Vagina (tissue), 2 donors: ENCODE data around the gene RPS6KL1. TPM values are rescaled to one million over a fixed set of nuclear protein-coding genes. Genes with fewer than 3 reads are reported as not detected.

ENCODE experiments used
- DNase-seq, 2 donors: peaks; one replicate each; pipeline ENCODE4 v3.0.0-alpha.2; 2017; ENCODE audit errors: extremely low spot score in 2 of 2
- H3K27ac ChIP-seq: fragments of 200-600 bp; sonication (generic); one replicate; pipeline ENCODE4 v1.5.1; 2019
- H3K27me3 ChIP-seq: fragments of 200-600 bp; sonication (generic); one replicate; pipeline ENCODE4 v1.5.1; 2019
- H3K36me3 ChIP-seq, 2 donors: fragments of 200-600 bp; sonication (generic); one replicate each; pipeline ENCODE4 v1.5.1; 2017 to 2019
- H3K4me1 ChIP-seq: fragments of 200-600 bp; sonication (generic); one replicate; pipeline ENCODE4 v1.5.1; 2019
- H3K4me3 ChIP-seq, 2 donors: fragments of 200-600 bp; sonication (generic); 1 replicate in 1 of 2; 2 replicates in 1 of 2; pipeline ENCODE4 v1.5.1; 2016 to 2019
- H3K9me3 ChIP-seq: fragments of 200-600 bp; sonication (generic); one replicate; pipeline ENCODE4 v1.5.1; 2019
- POLR2A ChIP-seq, 2 donors: fragments of 450-650 bp; IDR thresholded peaks; one replicate each; pipeline ENCODE4 v1.6.1; 2017; ENCODE audit warnings: antibody characterized with exemption in 2 of 2, mild to moderate bottlenecking in 2 of 2, moderate library complexity in 2 of 2
- POLR2AphosphoS5 ChIP-seq, 2 donors: sonication (generic); formaldehyde crosslinking; IDR thresholded peaks; one replicate each; pipeline ENCODE4 v1.9.0; 2017; ENCODE audit warnings: antibody characterized with exemption in 2 of 2, mild to moderate bottlenecking in 2 of 2, low read depth in 1 of 2; ENCODE audit not compliant: insufficient read depth in 1 of 2
- intact Hi-C: fragments of 100-400 bp; cut with DNase I; formaldehyde crosslinking; loops from one replicate; pipeline ENCODE4 v1.15.1; 2023
- total RNA-seq: library from RNA; depleted of rRNA; stranded (reverse); fragments of >200 nt; gene quantifications from one replicate; pipeline ENCODE4 v1.2.3, GENCODE V29; 2016
- TF ChIP-seq, protein P1 (sequence below), 3 experiments: fragments of 450-650 bp in 2 of 3; fragments of 200-600 bp in 1 of 3; sonication (generic) in 1 of 3; IDR thresholded peaks; one replicate each; pipeline ENCODE4 v1.5.1; 2017 to 2019; ENCODE audit warnings: antibody characterized with exemption in 3 of 3, mild to moderate bottlenecking in 2 of 3, moderate library complexity in 2 of 3

Gene RPS6KL1
- total RNA-seq, 1 donor from 2014 or later: 2.0 TPM

DNA sequence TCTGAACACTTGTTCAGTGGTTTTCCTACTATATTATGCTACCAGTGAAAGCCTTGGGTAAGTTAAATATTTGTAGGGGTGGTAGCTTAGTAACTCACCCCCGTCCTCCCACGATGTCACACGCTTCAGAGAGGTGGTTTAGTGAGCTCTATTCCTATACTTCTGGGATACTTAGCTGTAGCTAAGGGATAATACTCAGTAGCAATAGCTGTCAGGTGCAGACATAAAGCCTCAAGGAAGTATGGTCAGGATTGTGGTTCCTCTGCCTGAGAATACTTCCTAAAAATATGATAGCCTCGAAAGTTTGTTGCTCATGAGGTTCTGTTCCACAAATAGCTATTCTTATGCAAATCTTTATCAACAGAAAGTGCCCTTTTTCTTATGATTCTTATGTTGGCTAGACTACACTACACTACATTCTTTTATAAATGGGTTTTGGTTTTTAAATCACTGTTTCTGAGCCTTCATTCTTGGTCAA lies 29.4 kb downstream of the RPS6KL1 start:
- intact Hi-C loops: no loop called here
- DNase-seq: no peak
- Histone ChIP-seq H3K9me3 (no peaks in the 10 kb centered on the region), H3K27me3 (no peaks in the 10 kb centered on the region), H3K4me1 (peaks cover 3% of the 10 kb centered on the region), H3K36me3 (peaks cover 0 to 91% of the 10 kb centered on the region in 2 donors), H3K27ac (no peak overlapping the region), H3K4me3 (no peak overlapping the region)
- TF ChIP-seq, protein P1, sequence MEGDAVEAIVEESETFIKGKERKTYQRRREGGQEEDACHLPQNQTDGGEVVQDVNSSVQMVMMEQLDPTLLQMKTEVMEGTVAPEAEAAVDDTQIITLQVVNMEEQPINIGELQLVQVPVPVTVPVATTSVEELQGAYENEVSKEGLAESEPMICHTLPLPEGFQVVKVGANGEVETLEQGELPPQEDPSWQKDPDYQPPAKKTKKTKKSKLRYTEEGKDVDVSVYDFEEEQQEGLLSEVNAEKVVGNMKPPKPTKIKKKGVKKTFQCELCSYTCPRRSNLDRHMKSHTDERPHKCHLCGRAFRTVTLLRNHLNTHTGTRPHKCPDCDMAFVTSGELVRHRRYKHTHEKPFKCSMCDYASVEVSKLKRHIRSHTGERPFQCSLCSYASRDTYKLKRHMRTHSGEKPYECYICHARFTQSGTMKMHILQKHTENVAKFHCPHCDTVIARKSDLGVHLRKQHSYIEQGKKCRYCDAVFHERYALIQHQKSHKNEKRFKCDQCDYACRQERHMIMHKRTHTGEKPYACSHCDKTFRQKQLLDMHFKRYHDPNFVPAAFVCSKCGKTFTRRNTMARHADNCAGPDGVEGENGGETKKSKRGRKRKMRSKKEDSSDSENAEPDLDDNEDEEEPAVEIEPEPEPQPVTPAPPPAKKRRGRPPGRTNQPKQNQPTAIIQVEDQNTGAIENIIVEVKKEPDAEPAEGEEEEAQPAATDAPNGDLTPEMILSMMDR (IDR thresholded peaks at IDR 0.05): no peak
- no peak for TF ChIP-seq POLR2AphosphoS5 (IDR thresholded peaks at IDR 0.05; ENCODE audit: insufficient read depth in 1 of 2, low read depth in 1 of 2)
- no peak for TF ChIP-seq POLR2A (IDR thresholded peaks at IDR 0.05)

GRCh38 chr14:74892745-74893144 lies 30.3 kb downstream of the RPS6KL1 start:
- Histone ChIP-seq H3K36me3 (peaks cover 0 to 82% of the 10 kb centered on the region in 2 donors), H3K27ac (no peak overlapping the region), H3K9me3 (no peaks in the 10 kb centered on the region), H3K4me3 (no peak overlapping the region), H3K4me1 (peaks cover 13% of the 10 kb centered on the region), H3K27me3 (no peaks in the 10 kb centered on the region)
- no peak for DNase-seq
- intact Hi-C loops: no loop called here
- TF ChIP-seq, protein P1 (IDR thresholded peaks at IDR 0.05): no peak
- no peak for TF ChIP-seq POLR2A (IDR thresholded peaks at IDR 0.05)
- no peak for TF ChIP-seq POLR2AphosphoS5 (IDR thresholded peaks at IDR 0.05; ENCODE audit: insufficient read depth in 1 of 2, low read depth in 1 of 2)

DNA sequence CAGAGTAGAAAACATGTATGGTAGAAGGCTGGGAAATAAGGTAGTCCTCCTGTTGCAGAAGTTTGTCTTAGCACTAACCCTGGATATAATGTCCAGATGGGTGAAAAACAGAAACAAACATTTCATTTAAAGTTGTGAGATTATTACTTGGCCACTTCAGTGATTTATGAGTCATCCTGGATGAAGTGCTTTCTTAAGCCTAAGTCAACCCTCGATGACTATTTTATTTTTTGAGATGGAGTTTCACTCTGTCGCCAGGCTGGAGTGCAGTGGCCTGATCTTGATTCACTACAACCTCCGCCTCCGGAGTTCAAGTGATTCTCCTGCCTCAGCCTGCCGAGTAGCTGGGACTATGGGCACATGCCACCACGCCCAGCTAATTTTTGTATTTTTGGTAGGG lies 31.2 kb downstream of the RPS6KL1 start:
- H3K27me3 ChIP-seq: no peaks in the 10 kb centered on the region
- peaks cover 0 to 73% of the 10 kb centered on the region in 2 donors for H3K36me3 ChIP-seq
- no peak for DNase-seq
- intact Hi-C loops: no loop called here
- H3K4me3 ChIP-seq: no peak overlapping the region
- H3K9me3 ChIP-seq: no peaks in the 10 kb centered on the region
- H3K4me1 ChIP-seq: peaks cover 20% of the 10 kb centered on the region
- no peak for TF ChIP-seq POLR2A (IDR thresholded peaks at IDR 0.05)
- H3K27ac ChIP-seq: no peak overlapping the region

GRCh38 chr14:74890262-74890661 lies 32.8 kb downstream of the RPS6KL1 start:
- intact Hi-C loops: no loop called here
- no peak for DNase-seq
- Histone ChIP-seq H3K9me3 (no peaks in the 10 kb centered on the region), H3K27me3 (no peaks in the 10 kb centered on the region), H3K4me1 (peaks cover 34% of the 10 kb centered on the region), H3K27ac (no peak overlapping the region), H3K36me3 (peaks cover 0 to 57% of the 10 kb centered on the region in 2 donors), H3K4me3 (no peak overlapping the region)
- TF ChIP-seq POLR2A (IDR thresholded peaks at IDR 0.05) (no peak), POLR2AphosphoS5 (IDR thresholded peaks at IDR 0.05; ENCODE audit: insufficient read depth in 1 of 2, low read depth in 1 of 2) (no peak)
- TF ChIP-seq, protein P1 (IDR thresholded peaks at IDR 0.05): no peak

GRCh38 chr14:74888164-74889158 lies 34.6 kb downstream of the RPS6KL1 start:
- no peak overlapping the region for H3K4me3 ChIP-seq
- no peaks in the 10 kb centered on the region for H3K27me3 ChIP-seq
- intact Hi-C loops: no loop called here
- peaks cover 0 to 39% of the 10 kb centered on the region in 2 donors for H3K36me3 ChIP-seq
- H3K9me3 ChIP-seq: no peaks in the 10 kb centered on the region
- H3K27ac ChIP-seq: no peak overlapping the region
- H3K4me1 ChIP-seq: peaks cover 53% of the 10 kb centered on the region
- TF ChIP-seq POLR2A (IDR thresholded peaks at IDR 0.05) (no peak), POLR2AphosphoS5 (IDR thresholded peaks at IDR 0.05; ENCODE audit: insufficient read depth in 1 of 2, low read depth in 1 of 2) (no peak)
- TF ChIP-seq, protein P1 (IDR thresholded peaks at IDR 0.05): no peak
- no peak for DNase-seq
